HL-60/S4 treated with retinoic acid at 250 ng/mL for 4 days and 3 days (cell line): ENCODE data around the gene ABCG1.

ENCODE experiments used
- in situ Hi-C: fragments of 300-500 bp; cut with MboI; formaldehyde crosslinking; loops from 2 replicates; pipeline ENCODE4 v1.7.0; 2022; ENCODE audit warnings: low sequenced_read_pairs

Gene ABCG1

DNA sequence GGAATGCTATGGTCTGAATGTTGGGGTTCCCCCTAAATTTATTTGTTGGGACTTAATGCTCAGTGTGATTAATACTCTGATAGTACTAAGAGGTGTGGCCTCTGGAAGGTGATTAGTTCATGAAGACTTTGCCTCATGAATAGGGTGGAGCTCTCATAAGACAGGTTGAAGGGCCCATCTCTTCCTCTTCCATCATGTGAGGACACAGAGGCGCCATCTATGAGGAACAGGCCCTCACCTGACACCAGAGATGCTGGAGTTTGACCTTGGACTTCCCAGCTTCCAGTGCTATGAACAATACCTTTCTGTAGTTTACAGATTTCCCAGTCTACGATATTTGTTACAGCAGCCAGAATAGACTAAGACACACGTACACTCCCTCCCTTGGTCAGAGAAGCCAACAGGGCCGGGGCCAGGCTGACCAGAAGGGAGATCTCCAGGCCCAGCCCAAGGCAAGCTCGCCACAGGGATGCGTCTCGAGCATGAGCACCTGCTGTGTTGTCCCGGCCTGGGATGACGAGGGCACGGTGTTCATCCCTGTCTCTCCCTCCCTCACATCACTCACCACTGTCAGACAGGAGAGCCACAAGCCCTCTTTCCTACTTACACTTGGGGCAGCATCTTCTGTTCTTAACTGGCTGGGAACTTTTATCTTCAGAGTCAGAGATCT lies 4.7 kb upstream of the ABCG1 start:
- in situ Hi-C loops, result no loop called here

GRCh38 chr21:42214921-42215320 lies 4.0 kb upstream of the ABCG1 start:
- in situ Hi-C loops, result no loop called here

- in situ Hi-C loops, result no loop called here
These were observed 2.8 kb upstream of the ABCG1 start for GRCh38 chr21:42215942-42216725.

- in situ Hi-C loops, result no loop called here
These were observed 2.0 kb upstream of the ABCG1 start for GRCh38 chr21:42216726-42217572.

- in situ Hi-C loops, result no loop called here
These were observed 732 bp downstream of the ABCG1 start for GRCh38 chr21:42219606-42220137.

DNA sequence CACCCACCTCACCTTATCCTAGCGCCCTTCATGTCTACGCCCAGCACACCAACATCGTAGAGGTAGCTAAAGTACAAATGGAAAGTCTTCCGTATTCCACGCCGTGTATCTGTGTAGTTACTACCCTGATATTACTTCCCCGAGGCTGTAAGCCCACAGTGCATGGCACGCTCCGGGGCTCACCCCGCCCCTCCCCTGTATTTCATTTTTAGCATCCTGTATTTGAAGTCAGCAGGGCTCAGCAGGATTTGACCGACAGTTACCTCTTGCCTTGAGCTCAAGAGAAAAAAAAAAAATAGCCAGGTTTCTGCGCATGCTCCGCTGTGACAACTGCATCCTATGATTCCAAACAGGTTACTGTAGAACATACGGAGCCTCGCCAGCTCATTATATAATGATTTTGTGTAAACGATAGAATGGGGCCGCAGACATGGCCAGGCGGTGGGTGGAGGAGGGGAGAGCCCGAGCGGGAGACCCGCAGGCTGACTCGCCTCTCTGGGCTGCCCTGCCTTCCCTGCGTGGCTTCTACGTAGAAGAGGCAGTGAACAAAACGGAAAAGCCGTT lies 1.3 kb downstream of the ABCG1 start:
- in situ Hi-C loops, result no loop called here

DNA sequence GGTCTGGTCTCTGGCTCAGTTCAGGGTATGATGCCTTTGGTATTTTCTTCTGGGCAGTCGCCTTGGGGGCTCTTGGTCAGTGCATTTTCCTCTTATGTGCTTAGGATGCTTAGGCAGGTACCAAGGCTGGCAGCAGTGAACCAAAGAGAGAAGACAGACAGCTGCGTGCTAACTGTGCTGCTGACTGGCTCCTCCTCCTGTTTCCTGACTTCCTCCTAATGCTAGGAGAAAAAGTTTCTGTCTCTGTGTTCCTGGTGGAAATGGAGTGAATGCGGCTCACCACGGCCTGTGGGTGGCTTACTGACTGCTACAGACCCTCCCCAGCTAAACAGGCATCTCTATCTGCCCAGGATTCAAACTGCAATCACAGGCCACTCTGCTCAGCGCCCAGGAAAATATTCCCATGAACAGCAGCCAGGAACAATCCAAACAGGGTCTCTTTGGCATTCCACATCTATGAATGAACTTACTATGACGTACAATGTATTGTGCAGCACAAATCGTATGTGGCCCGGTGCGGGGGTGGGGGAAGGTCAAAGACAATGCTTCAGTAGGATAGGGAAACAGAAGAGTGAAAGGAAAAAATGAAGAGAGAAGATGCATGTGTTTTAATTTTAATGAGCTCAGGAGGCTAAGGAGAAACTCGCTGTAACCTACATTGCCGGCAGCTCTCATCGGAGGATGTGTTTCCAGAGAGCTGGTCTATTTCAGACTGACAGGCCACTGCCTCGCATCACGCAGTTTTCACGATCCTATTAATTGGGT lies 2.8 kb downstream of the ABCG1 start:
- in situ Hi-C loops, result no loop called here

DNA sequence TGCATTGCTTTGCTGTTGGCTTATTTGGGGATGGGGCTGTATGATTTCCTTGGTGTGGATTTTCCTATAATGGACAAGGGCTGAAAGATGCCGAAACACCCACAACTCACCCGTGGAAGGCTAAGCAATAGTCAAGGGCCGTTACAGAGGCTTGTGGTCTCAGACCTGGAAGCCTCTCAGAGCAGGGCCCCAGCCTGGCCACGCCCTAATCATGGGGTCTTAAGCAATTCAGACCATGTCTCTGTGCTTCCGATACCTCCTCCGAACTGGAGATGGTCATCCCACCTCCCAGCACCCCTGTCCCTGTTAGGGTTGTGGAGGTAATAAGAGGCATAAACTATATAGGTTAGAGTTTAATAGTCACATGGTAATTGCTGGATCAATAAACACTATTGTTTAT lies 3.4 kb downstream of the ABCG1 start:
- in situ Hi-C loops, result no loop called here

DNA sequence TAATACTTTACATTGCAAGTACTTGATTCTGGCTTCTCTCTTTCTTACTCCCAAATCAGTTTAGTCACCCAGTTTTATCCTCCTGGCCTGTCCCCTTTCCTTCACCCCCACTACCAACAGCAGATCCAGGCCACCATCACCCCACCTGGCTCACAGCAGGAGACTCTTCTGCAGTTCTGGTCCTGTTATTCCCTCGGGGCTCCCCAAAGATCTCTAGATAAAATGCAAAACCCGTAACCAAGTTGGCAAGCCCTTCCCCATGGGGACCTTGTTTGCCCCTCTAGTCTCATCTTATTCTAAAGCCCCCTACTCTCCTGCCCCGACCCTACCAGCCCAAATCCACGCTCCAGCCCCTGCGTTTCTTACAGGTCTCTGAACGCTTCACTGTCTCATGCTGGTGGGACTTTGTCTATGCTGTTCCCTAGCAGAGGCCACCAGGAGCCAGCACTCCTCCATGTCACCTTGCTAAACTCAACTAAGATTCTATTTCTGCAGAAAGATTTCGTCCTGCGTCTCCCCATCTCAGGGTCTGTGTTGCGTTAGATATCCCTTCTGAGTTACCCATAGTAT lies 4.0 kb downstream of the ABCG1 start:
- in situ Hi-C loops, result no loop called here

DNA sequence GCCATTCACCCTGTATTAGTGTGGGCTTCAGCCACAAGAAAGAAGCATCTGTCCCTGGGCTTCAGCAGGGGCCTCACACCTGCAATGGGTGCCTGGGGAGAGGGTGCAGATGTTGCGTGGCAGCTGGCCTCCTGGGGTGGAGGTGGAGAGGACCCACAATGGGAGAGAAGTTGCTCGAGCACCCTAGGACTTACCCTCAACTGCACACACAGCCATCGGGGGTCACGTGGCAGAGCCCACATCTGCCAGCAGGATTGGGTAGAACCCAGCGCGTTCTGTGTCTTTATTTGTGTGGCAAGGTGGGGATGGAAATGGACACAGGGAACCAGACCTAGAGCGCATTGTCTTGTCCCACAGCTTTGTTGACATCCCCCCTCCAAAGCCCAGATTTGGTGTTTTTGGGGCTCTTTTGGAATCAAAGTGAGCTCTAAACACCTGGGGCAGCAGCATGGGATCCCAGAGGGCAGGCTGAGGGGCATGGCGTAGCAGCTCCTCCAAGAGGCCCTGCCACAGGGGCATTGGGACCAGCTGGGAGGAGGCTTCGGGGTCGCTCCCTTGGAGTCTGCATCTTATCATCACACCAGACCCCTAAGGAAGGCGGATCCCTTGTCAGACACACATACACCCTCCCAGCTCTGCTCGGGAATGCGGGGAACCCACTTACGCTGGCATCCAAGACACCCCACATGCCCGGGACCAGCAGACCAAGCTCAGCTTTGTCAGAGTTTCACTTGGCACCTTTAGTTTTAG lies 5.1 kb downstream of the ABCG1 start:
- in situ Hi-C loops, result no loop called here

GRCh38 chr21:42225042-42225441 lies 6.1 kb downstream of the ABCG1 start:
- in situ Hi-C loops, result no loop called here

GRCh38 chr21:42225571-42226155 lies 6.7 kb downstream of the ABCG1 start:
- in situ Hi-C loops, result no loop called here

DNA sequence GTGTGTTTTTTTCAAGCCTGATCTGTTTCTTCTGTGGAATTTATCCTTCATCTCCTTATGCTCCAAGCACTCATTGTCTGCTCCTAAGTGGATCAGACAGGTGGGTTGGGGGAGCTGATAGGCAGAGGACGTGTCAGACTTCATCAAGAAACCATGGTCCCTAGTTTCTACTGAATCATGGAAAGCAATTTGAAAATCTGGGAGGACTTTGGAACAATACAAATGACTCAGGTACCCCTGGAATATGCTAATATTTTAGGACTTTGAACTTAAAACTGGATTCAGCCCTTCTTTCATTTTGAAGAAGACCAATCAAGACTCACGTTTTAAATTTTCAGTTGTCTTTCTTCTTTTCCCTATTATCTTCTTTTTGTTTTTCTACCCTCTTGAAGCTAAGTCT lies 7.7 kb downstream of the ABCG1 start:
- in situ Hi-C loops, result no loop called here

DNA sequence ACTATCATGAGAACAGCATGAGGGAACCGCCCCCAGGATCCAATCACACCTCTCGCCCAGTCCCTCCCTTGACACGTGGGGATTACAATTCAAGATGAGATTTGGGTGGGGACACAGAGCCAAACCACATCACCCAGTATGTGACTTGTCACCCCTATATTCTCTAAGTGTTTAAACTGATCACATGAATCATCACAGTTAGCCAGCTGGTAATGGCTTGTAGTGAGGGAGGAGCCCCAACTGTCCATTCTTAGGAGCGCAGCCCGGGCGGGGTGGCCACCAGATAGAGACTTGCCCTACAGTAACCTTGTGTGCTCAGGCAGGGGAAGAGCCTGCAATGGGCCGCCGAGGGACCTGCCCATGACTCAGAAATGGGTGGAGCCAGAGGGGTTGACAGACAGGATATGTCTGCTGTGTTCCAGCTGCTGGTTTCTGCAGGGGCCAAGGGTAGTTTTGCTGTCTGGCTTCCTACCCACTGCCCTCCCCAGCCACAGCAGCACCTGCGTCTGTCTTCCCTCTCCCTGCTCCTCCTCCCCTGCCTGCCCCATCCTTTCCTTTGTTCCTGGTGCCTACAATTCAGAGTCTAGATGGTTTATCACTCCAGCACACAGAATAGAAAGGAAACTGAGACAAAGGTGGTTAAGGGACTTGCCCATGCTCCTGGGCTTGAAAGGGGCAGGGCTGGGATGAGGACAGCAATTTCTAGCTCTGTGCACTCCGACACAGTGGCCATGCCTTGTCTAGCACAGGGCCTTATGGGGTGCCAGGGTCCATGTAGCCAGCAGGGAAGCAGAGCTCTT lies 9.2 kb downstream of the ABCG1 start:
- in situ Hi-C loops, result no loop called here

GRCh38 chr21:42228709-42229220 lies 9.8 kb downstream of the ABCG1 start:
- in situ Hi-C loops, result no loop called here

DNA sequence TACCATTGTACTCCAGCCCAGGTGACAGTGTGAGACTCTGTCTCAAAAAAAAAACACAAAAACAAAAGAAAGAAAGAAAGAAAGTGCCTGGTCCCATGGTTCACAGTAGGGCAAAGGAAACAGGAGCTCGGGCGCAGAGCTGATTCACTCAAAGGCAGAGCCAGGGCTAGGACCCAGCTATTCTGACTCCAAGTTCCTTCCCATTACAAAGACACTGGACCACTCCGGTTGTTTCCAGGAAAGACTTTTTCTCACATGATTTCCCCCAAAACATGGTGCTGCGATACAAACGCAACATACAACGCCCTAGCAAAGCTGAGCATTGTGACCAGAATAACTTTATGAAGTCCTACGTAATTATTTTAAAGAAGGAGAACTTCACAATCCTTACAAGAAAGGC lies 10.7 kb downstream of the ABCG1 start:
- in situ Hi-C loops, result no loop called here

DNA sequence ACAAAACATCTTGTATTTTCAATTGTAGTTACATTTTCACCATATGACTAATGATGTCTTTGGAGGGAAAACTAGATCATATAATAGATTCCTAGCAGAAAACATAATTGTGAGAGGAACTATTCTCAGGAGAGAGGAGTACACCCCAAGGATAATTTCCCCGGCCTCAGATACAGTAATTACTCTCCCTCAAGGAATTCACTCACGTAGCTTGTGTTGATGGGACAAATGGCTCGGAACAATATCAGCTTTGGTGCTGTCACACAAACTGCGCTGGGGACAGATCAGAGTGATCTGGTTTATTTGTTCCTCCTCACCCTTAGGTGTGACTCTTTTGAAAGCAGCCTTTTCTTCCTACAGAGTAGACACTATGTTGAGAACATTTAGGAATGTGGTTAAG lies 11.2 kb downstream of the ABCG1 start:
- in situ Hi-C loops, result no loop called here

DNA sequence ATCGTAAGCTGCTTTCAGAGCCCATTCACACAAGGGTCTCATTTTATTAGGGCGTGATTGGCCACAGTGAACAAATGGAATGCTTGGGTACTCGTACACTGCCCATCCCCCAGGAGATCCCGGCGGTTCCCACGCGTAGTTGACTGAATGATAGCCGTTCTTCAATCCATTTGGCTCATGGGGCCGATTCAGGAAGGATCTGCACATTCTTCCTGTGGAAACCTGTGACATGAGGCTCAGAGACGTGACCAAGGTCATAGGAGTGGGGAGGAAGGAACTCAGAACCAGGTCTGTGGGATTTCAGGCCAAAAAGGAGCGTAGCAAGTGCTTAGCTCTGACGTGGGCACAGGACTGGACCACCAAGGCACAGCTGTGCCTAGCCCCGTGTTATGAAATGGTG lies 11.7 kb downstream of the ABCG1 start:
- in situ Hi-C loops, result no loop called here
